Kidney (tissue), 14 donors: ENCODE data around the gene SLX9. TPM values are rescaled to one million over a fixed set of nuclear protein-coding genes. Genes with fewer than 3 reads are reported as not detected.

Experiments
- DNase-seq, 5 donors: peaks; one replicate each; pipeline ENCODE4 v3.0.0-alpha.2; 2013 to 2020
- FAIRE-seq: peaks from 2 replicates; lab custom pipeline; 2012; peaks lifted over from hg19 to GRCh38; lab: Jason Lieb, UNC
- H3K27ac ChIP-seq, 2 donors: one replicate each; pipeline ENCODE4 v1.7.0; 2013; ENCODE audit warnings: low read depth in 2 of 2, low read length in 2 of 2, inconsistent platforms in 1 of 2
- H3K27me3 ChIP-seq: one replicate; pipeline ENCODE4 v1.7.1; 2013; ENCODE audit warnings: low read length, inconsistent platforms; ENCODE audit not compliant: control insufficient read depth, insufficient read depth
- H3K36me3 ChIP-seq, 3 donors: one replicate each; pipeline versions ENCODE4 v1.7.0 to v1.7.1; 2013; ENCODE audit warnings: low read length in 3 of 3, control low read depth in 1 of 3, inconsistent platforms in 1 of 3; ENCODE audit not compliant: insufficient read depth in 3 of 3, control insufficient read depth in 2 of 3
- H3K4me1 ChIP-seq, 3 donors: one replicate each; pipeline versions ENCODE4 v1.7.0 to v1.7.1; 2013; ENCODE audit warnings: low read length in 3 of 3, inconsistent platforms in 1 of 3, low read depth in 1 of 3; ENCODE audit not compliant: control insufficient read depth in 2 of 3, insufficient read depth in 2 of 3
- H3K4me3 ChIP-seq, 3 donors: one replicate each; pipeline versions ENCODE4 v1.7.0 to v1.8.1; 2013; ENCODE audit warnings: low read length in 3 of 3, control low read depth in 1 of 3, inconsistent platforms in 1 of 3
- H3K9ac ChIP-seq, 3 donors: one replicate each; pipeline versions ENCODE4 v1.7.0 to v1.7.1; 2013; ENCODE audit warnings: low read length in 3 of 3, control low read depth in 1 of 3, inconsistent platforms in 1 of 3
- H3K9me3 ChIP-seq, 3 donors: one replicate each; pipeline versions ENCODE4 v1.7.0 to v1.7.1; 2013; ENCODE audit warnings: low read length in 3 of 3, control low read depth in 1 of 3, inconsistent platforms in 1 of 3; ENCODE audit not compliant: control insufficient read depth in 2 of 3, insufficient read depth in 1 of 3
- CTCF ChIP-seq: IDR thresholded peaks from 3 replicates; pipeline ENCODE4 v1.5.1; 2012; ENCODE audit warnings: mild to moderate bottlenecking, moderate library complexity, borderline replicate concordance; ENCODE audit not compliant: insufficient read depth; ENCODE audit errors: extremely low read depth
- intact Hi-C: fragments of 100-400 bp; cut with DNase I; formaldehyde crosslinking; loops from one replicate; pipeline ENCODE4 v1.11.1; 2022
- polyA plus RNA-seq: library from polyadenylated mRNA; stranded (reverse); fragments of 350-450 nt; fragmentation: Illumina TruSeq; extraction: RNeasy Lipid Tissue Mini Kit (QIAGEN cat#74804); gene quantifications from one replicate; pipeline ENCODE4 v1.2.3, GENCODE V29; 2014; ENCODE audit warnings: low read depth, low replicate concordance; ENCODE audit not compliant: insufficient read depth
- total RNA-seq: library from RNA; stranded (reverse); fragmentation: NEBNext Ultra II Directional; extraction: Animal tissue kit (Norgen Biotek cat#: 25700); gene quantifications from one replicate; pipeline ENCODE4 v1.2.1, GENCODE V29; 2021
- donor health status: control.
- donor health status: control.
- donor health status: control.
- donor health status: control.
- donor health status: control.
- donor health status: DM: yes; HTN: yes; CAD: no.
- donor health status: Normal renal cell carcinoma (clear cell type).

Gene SLX9
- total and polyA plus RNA-seq, 2 donors from 2014 or later: 27.1 to 35.1 TPM

- intact Hi-C loops: no loop called here
- Histone ChIP-seq H3K27ac (no peak overlapping the region), H3K27me3 (no peaks in the 10 kb centered on the region), H3K9ac (no peak overlapping the region), H3K4me1 (peaks cover 0 to 21% (median 15%) of the 10 kb centered on the region in 3 donors), H3K9me3 (no peaks in the 10 kb centered on the region), H3K36me3 (peaks cover 0 to under 1% (median 0%) of the 10 kb centered on the region in 3 donors), H3K4me3 (no peak overlapping the region)
- DNase-seq (no peak), FAIRE-seq (no peak)
- TF ChIP-seq CTCF: no peak
These were observed 32.4 kb upstream of the SLX9 start for GRCh38 chr21:44907225-44907965.

- H3K36me3 ChIP-seq: no peaks in the 10 kb centered on the region
- H3K27ac ChIP-seq: no peak overlapping the region
- H3K4me1 ChIP-seq: peaks cover 0 to 21% (median 17%) of the 10 kb centered on the region in 3 donors
- intact Hi-C loops: no loop called here
- DNase-seq (no peak), FAIRE-seq (no peak)
- H3K4me3 ChIP-seq: no peak overlapping the region
- H3K9ac ChIP-seq: no peak overlapping the region
- no peak for TF ChIP-seq CTCF
- H3K27me3 ChIP-seq: no peaks in the 10 kb centered on the region
- H3K9me3 ChIP-seq: no peaks in the 10 kb centered on the region
These were observed 31.6 kb upstream of the SLX9 start for GRCh38 chr21:44907966-44908895.

GRCh38 chr21:44908908-44909307 lies 30.9 kb upstream of the SLX9 start:
- Histone ChIP-seq H3K4me1 (peaks cover 0 to 25% (median 17%) of the 10 kb centered on the region in 3 donors), H3K36me3 (no peaks in the 10 kb centered on the region), H3K9ac (no peak overlapping the region), H3K4me3 (no peak overlapping the region), H3K9me3 (no peaks in the 10 kb centered on the region), H3K27ac (no peak overlapping the region), H3K27me3 (no peaks in the 10 kb centered on the region)
- intact Hi-C loops: no loop called here
- FAIRE-seq (no peak), DNase-seq (no peak)
- TF ChIP-seq CTCF: no peak
